Posterior vena cava (tissue), 2 donors: ENCODE results near the gene WWOX. TPM values are rescaled to one million over a fixed set of nuclear protein-coding genes. Genes with fewer than 3 reads are reported as not detected.

ENCODE experiments used
- DNase-seq: peaks from one replicate; pipeline ENCODE4 v3.0.0-alpha.2; 2020; ENCODE audit warnings: low spot score
- intact Hi-C, 2 donors: fragments of 100-400 bp; cut with DNase I; formaldehyde crosslinking; loops; one replicate each; pipeline versions ENCODE4 v1.14.1 to v1.14.2; 2022 to 2023
- total RNA-seq, 2 donors: library from RNA; stranded (reverse); fragmentation: NEBNext Ultra II Directional; extraction: Animal tissue kit (Norgen Biotek cat#: 25700); gene quantifications; one replicate each; pipeline ENCODE4 v1.2.1, GENCODE V29; 2021
- donor health status: DM: yes; HTN: yes; CAD: no.
- donor health status: DM: yes; HTN: yes; CAD: no.

Gene WWOX
- total RNA-seq, 2 donors from 2014 or later, result 12.5 to 16.9 TPM

DNA sequence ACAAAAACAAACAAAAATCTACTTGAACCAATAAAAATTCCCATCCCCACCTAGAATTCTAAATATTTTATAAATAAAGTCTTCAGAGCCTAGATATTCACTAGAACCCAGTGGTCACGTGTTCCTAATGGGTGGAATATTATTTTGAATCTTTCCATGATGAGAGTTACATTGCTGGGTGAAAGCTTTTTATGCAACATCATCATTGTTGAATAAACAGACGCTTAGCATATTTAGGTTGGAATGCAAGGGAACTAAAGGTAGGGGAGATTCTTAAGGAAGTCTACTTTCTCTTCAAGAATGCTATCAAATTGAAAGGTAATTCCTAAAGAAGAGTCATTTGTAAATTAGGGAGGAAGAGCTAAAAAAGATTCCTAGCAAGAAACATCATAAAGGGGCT, 723.1 kb downstream of the WWOX start:
- no peak for DNase-seq
- intact Hi-C loops, result no loop called here

DNA sequence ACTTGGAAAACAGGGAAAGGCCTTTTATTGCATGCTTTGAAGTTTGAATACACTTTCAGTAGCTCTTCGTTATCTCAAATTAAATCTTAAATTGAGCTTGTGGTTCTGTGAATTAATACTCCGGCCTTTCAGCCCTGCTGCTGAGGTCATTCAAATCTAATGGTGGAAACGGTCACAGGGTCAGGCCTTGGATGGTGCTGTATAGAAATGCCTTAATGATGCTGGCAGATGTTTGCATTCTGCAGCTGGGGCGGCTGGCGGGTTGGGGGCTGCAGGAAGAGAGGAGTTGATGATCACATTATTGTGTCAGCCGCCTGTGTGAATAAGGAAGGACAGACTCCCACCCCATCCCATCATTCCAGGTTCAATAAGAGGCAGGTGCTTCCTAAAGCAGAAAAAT, 723.6 kb downstream of the WWOX start:
- intact Hi-C loops, result no loop called here
- no peak for DNase-seq

GRCh38 chr16:78829280-78829679, 729.8 kb downstream of the WWOX start:
- DNase-seq, result no peak
- intact Hi-C loops, result no loop called here

- intact Hi-C loops, result no loop called here
- no peak for DNase-seq
Observed at GRCh38 chr16:78830599-78830998, 731.1 kb downstream of the WWOX start.

DNA sequence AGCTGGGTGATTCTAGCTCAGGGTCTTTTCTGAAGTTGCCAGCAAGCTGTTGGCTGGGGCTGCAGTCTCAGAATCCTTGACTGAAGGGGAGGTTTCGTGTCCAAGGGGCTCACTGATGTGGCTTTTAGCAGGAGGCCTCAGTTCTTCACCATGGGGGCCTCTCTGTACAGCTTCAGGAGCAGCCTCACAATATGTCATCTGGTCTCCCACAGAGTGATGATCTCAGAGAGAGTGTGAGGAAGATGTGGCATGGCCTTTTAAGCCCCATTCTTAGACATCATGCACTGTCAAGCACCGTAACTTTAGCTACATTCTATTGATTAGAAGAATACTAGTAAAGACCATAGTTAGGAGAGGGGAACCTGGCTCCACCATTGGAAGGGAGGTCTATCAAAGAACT, 732.6 kb downstream of the WWOX start:
- intact Hi-C loops, result no loop called here
- DNase-seq, result no peak

- no peak for DNase-seq
- intact Hi-C loops, result no loop called here
Observed at GRCh38 chr16:78836802-78837491, 737.5 kb downstream of the WWOX start.

GRCh38 chr16:78837706-78838105, 738.3 kb downstream of the WWOX start:
- intact Hi-C loops, result no loop called here
- DNase-seq, result no peak

GRCh38 chr16:78838276-78838675, 738.8 kb downstream of the WWOX start:
- DNase-seq, result no peak

DNA sequence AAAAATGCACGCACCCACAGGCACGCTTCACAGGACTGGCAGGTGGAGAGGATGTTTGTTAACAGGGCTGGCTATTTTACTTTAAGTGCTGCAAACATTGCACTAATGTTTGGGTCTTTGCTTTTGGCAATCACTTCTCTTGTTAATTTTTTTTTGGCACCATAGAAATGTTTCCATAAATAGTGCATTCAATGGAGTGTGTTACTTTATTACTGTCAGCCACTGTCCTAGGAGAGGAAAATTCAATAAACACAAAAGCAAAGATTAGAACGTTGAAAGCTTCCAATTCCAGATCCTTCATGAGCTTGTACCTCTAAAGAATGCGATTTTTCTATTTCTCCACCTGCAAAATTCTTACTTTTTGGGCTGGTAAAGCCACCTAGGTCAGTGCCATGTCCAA, 743.5 kb downstream of the WWOX start:
- intact Hi-C loops, result no loop called here
- DNase-seq, result no peak

More at GRCh38 chr16:78838276-78838675, 738.8 kb downstream of the WWOX start:
- intact Hi-C loops, result no loop called here

GRCh38 chr16:78843978-78844377, 744.5 kb downstream of the WWOX start:
- DNase-seq, result no peak
- intact Hi-C loops, result no loop called here

GRCh38 chr16:78844682-78845081, 745.2 kb downstream of the WWOX start:
- intact Hi-C loops, result no loop called here

GRCh38 chr16:78851266-78851665, 751.8 kb downstream of the WWOX start:
- intact Hi-C loops, result no loop called here
- DNase-seq, result no peak

More at GRCh38 chr16:78844682-78845081, 745.2 kb downstream of the WWOX start:
- DNase-seq, result no peak

GRCh38 chr16:78852081-78852635, 752.7 kb downstream of the WWOX start:
- DNase-seq, result no peak
- intact Hi-C loops, result no loop called here

GRCh38 chr16:78862022-78862421, 762.6 kb downstream of the WWOX start:
- intact Hi-C loops, result no loop called here
- no peak for DNase-seq

DNA sequence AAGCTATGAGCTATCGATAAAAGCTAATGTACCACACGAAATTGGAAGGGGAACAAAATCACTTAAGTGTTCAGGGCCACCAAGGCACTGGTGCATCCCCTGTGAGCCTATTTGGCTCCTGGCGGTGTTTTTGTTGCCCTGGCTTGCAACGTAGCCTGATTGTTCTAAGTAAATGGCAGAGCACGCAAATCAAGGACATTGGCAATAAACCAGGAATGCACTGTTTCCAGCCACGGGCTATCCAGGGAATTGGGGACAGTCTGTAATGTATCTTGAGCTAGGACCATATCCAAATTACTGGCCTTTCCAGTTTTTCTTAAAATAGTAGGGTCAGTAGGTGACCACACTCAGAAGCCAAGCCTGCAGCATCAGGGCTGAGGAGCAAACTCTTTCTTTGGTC, 767.1 kb downstream of the WWOX start:
- no peak for DNase-seq
- intact Hi-C loops, result no loop called here

- DNase-seq, result no peak
- intact Hi-C loops, result no loop called here
Observed at GRCh38 chr16:78869492-78869891, 770.0 kb downstream of the WWOX start.

DNA sequence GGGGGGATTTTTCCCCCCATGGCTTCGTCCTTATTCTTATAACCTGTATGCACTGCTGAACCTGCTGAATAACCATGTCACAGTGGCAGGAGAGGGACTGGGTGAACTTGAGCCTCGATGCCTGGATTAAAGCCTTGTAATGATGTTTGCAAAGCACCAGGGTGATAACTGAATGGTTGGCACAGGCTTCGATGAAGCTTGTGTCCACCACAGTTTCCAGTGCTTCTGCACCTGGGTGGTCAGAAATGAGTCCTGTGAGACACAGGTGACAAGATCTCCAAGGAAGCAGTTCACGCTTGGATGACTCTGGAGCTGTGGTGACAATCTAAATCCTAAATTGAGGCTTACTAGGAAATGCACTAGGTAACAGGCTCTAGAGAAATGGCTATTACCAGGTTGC, 771.8 kb downstream of the WWOX start:
- no peak for DNase-seq

GRCh38 chr16:78876671-78877070, 777.2 kb downstream of the WWOX start:
- intact Hi-C loops, result no loop called here

More for the DNA sequence above, 771.8 kb downstream of the WWOX start:
- intact Hi-C loops, result no loop called here

GRCh38 chr16:78877114-78877655, 777.7 kb downstream of the WWOX start:
- intact Hi-C loops, result no loop called here
- DNase-seq, result no peak

More at GRCh38 chr16:78876671-78877070, 777.2 kb downstream of the WWOX start:
- DNase-seq, result no peak

- intact Hi-C loops, result no loop called here
- no peak for DNase-seq
Observed at GRCh38 chr16:78878570-78878969, 779.1 kb downstream of the WWOX start.

DNA sequence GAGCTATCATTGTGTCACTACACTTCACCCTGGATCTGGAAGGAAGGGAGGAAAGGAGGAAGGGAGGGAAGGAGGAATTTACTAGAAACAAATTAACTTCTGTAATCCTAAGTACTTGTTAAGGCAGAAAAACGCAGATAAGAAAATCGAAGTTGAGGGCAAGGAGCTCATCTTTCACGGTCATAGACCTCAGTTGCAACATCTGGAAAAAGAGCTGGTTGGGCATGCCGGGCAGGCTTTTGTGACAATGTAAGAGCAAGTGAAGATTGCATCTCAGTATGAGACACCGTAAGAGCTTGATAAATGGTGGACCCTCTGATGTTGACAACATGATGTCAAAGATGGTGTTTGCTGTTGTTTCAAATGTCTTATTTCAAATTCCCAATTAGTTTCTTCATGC, 779.6 kb downstream of the WWOX start:
- DNase-seq, result no peak
- intact Hi-C loops, result no loop called here
